ENCODE data around the gene NMBR.
"Not testable (repeated sequence)": the region's sequence is repeated elsewhere in the genome, so short reads cannot be mapped to it uniquely, and the experiment has no call there.

NMBR gene

DNA sequence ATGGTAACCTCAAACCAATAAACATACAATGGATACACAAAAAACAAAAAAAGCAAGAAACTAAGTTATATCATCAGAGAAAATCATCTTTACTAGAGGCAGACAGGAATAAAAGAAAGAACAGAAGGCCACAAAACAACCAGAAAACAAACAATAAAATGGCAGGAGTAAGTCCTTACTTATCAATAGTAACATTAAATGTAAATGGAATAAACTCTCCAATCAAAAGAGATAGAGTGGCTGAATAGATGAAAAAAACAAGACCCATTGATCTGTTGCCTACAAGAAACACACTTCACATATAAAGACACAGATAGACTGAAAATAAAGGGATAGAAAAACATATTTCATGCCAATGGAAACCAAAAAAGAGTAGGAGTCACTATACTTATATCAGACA lies 95.5 kb downstream of the NMBR start:
- DNase-seq, result no peak

DNA sequence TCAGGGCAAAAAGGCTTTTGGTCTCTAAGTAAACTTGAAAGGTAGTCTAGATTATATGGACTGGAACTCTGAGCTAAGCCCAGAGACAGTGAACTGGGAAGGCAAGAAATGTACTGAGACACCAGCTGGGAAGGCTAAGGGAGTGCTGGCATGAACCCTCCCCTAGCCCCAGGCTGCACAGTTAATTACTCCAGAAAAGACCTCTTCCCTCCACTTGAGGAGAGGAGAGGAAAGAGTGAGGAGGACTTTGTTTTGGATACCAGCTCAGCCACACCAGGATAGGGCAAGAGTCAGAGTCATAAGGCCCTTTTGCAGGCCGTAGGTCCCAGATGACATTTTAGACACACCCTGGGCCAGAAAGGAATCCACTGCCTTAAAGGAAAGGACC lies 98.3 kb downstream of the NMBR start:
- no peak for DNase-seq

DNA sequence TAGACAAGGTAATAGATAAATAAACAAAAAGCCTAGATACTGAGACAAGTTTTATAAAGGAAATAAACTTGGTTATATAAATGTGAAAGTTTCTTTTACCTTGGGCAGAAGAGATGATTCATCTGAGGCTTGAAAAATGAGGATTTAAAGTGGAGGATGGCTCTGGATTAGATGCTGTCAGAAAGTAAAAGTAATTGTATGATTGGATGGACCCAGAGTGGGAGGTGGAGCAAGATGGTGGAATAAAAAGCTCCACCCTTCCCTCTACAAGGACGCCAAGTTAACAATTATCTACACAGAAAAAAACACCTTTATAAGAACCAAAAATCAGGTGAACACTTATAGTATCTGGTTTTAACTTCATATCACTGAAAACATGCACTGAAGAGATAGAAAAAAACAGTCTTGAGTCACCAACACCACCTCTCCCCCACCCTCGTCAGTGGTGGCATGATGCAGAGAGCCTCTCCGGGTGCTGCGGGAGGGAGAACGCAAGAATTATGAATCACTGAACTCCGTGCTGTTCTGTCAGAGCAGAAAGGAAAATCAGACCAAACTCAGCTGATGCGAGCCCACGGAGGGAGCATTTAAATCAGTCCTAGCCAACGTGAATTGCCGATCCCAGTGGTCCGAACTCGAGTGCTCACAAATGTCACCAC lies 98.9 kb downstream of the NMBR start:
- DNase-seq, result no peak

- no peak for DNase-seq
Observed at GRCh38 chr6:142045380-142046278, 101.3 kb downstream of the NMBR start.

DNA sequence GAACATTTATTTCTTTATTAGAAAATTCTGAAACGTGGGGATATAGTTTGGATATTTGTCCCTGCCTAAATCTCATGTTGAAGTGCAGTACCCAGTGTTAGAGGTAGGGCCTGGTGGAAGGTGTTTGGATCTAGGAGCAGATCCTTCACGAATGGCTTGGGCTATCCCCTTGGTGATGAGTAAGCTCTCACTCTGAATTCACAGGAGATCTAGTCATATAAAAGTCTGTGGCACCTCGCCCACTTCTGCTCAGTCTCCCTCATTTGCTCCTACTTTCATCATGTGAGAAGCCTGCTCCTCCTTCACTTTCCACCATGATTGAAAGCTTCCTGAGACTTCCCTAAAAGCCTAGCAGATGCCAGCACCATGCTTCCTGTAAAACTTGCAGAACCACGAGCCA lies 111.0 kb downstream of the NMBR start:
- no peak for DNase-seq

- no peak for DNase-seq
Observed at GRCh38 chr6:142031035-142031434, 115.9 kb downstream of the NMBR start.

DNA sequence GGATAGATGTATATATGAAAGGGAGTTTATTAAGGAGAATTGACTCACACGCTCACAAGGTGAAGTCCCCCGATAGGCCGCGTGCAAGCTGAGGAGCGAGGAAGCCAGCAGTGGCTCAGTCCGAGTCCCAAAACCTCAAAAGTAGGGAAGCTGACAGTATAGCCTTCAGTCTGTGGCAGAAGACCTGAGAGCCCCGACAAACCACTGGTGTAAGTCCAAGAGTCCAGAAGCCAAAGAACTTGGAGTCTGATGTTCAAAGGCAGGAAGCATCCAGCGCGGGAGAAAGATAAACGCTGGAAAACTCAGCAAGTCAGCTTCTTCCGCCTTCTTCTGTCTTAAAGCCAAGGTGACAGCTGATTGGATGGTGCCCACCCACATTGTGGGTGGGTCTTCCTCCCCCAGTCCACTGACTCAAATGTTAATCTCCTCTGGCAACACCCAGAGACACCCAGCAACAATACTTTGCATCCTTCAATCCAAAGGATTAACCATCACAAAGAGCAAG lies 116.8 kb downstream of the NMBR start:
- no peak for DNase-seq

DNA sequence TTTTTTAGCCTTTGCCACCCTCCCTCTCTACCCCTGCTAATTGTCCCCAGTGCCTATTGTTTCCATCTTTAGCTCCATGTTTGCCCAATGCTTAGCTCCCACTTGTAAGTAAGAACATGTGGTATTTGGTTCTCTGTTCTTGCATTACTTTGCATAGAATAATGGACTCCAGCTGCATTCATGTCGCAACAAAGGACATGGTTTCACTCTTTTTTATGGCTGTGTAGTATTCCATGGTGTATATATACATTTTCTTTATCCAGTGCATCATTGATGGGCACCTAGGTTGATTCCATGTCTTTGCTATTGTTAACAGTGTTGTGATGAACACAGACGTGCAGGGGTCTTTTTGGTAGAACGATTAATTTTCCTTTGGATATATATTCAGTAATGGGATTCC lies 118.4 kb downstream of the NMBR start:
- DNase-seq, result no peak

- not testable (repeated sequence) for DNase-seq
Observed at GRCh38 chr6:142027804-142028203, 119.1 kb downstream of the NMBR start.

DNA sequence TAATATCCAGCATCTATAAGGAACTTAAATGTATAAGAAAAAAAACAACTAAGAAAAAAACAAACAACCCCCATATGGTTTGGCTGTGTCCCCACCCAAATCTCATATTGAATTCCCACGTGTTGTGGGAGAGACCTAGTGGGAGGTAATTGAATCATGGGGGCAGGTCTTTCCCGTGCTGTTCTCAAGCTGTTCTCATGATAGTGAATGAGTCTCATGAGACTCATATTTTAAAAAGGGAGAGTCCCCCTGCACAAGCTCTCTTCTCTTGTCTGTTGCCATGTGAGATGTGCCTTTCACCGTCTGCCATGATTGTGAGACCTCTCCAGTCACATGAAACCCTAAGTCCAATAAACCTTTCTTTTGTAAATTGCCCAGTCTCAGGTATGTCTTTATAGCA lies 119.8 kb downstream of the NMBR start:
- DNase-seq, result no peak

- no peak for DNase-seq
Observed at GRCh38 chr6:142026471-142026870, 120.5 kb downstream of the NMBR start.
